HG03139 (cell line): ENCODE data around the gene HNRNPUL1.

ENCODE experiments used
- ATAC-seq: cut with Tn5 transposase; IDR thresholded peaks from one replicate; pipeline ENCODE4 v1.9.1; 2021; ENCODE audit not compliant: unreplicated experiment

HNRNPUL1 gene

DNA sequence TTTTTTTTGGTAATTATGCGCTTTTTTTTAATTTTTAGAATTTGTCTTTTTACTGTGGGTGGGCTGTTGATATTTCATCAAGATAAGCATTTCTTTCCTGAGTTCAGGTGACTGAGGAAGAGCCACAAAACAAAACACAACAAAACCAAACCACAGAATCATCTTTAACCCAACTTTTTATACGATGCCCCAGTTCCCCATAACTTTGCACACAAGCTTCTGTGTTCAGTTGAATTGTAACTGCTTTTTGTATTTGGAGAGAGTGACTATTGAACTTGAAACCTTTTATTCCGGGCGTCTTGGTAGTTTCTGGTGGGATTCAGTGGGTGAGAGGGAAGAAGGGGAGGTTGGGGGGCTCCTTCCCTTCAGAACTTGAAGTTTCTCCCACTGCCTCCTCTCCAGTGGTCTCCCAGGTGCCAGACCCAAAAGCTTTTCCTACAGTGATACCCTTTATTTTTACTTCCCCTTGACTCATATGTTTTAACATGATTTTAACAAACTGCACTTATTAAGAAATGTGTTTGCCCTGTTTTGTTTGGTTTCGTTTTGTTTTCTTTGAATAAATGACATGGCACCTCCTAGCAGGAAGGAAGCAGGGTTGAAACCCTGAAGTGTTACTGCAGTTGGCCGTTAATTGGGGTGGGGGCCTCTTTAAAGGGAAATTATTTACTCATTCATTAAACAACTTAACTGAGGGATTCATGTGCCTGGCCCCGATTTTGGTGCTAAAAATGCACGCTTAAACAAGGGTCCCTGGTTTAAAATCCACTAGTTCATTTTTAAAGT is 43.1 kb downstream of the HNRNPUL1 start:
- ATAC-seq, result no peak

DNA sequence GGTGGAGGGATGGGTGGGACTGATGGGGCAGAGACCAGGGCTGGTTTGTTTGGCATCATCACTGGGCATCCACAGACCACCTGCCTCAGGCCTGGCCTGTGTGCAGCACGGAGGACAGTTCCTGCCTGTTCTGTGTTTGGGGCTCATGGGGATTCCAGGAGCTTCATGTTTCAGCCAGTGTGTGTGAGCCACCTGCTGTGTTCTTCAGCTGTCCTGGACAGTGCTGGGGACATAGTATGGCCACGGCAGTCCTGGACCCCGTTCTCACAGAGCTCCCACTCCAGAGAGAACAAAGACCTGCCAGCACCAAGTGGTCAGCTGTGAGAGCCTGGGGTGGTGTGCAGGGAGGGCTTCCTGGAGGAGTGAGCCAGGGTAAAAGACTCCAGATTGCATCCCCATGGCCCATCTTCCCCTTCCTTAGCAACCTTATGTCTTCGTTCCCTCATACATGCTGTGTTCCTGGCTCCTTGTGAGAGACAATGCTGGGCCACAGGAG is 43.8 kb downstream of the HNRNPUL1 start:
- ATAC-seq, result no peak

DNA sequence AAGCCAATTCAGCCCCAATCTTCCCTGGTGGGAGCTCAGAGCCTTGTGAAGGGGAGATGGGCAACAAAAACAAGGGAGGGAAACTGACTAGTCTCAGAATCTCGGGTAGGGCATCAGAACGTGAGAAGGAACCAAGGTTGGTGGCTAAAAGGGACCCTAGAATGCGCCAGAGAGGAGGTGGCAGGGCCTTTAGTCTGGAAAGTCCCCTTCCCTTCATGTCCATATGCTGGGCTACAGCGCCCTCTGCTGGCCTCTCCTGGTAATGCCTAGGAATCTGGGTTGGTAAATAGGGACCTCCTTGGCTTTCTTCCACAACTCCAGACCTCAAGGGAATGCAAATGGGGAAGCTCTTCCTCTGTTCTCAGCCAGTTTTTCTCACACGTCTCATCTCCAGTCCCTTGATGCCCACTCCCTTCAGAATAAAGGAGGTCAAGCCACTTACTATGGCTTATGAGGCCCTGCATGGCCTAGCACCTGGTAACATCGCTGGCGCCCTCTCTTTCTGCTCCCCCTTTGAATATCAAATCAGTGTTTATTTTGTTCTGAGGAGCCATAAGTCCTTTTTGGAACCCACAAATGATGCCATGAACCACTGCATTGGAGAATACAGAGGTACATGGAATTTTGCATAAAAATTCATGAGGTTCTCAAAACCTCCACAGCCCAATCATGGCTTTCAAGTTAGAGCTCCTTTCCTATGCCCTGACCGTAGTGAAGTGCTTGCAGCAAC is 44.4 kb downstream of the HNRNPUL1 start:
- ATAC-seq, result no peak

DNA sequence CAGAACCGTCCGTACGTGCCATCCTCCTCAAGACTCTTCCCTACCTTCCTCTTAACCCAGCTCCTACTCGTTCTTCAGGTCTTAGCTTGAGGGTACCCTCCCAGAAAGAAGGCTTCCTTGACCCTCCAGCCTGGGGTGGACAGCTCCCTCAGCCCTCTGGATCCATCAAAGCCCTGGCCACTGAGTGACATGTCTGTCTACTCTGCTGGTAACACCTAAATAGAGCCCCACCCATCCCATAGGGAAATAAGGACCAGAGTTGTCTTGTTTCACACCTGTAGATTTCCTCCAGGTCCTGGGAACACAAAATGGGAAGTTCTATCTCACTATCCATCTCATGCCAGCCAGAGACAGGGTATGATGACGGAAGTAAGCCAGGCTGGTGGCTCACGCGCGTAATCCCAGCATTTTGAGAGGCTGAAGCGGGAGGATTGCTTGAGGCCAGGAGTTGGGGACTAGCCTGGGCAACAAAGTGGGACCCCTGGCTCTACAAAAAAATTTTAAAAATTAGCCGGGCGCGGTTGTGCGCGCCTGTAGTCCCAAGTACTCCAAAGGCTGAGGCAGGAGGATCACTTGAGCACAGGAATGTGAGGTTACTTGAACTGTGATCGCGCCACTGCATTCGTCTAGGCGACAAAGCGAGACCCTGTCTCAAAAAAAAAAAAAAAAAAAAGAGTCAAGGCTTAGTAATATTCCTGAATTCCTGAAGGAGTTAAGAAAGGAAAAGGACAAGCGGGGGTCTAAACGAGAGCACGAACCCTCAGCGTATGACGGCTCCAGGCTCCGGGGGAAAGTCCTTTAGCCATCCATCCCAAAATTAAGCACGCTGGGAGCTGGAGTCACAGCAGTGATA is 45.2 kb downstream of the HNRNPUL1 start:
- no peak for ATAC-seq

DNA sequence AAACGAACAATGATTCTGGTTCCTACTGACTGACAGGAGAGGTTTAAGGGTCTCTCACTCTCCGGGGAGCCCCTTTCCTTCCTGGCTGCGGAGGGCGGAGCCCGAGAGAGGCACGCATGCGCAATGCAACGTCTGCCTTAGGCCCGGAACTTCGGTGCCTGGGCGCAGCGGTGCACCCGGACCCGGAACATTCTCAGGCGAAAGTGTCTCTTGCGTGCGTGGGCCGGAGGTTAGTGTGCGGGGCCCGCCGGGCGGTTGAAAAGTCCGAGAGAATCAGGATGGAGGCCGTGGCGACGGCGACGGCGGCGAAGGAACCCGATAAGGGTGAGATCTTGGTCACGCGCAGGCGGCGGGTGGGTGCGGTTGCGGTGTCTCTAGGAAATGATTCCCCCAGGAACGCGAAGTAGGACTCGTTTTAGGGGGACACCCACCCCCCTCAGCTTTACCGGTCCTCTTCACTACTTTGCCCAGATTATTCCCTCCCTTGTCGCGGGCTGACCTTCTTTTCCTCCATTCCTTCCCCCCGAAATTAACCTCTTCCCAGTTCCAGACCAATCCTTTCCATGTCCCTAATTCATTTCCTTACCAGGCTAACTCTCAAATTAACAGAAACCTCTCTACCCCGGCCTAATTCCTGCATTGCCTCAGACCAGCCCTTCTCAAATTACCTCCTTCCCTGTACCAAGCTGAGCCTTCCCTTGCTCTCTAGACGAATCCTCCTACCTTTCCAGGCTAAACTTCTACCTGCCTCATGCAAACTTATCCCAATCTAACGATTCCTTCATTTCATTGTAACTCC is 46.1 kb downstream of the HNRNPUL1 start, which contains the start of gene CCDC97:
Gene CCDC97 (plus strand): TSS at position 140 of the 799 bp plus-strand sequence. CDS start 139 bp downstream, at position 279.
- peak; percentile 54 for ATAC-seq

DNA sequence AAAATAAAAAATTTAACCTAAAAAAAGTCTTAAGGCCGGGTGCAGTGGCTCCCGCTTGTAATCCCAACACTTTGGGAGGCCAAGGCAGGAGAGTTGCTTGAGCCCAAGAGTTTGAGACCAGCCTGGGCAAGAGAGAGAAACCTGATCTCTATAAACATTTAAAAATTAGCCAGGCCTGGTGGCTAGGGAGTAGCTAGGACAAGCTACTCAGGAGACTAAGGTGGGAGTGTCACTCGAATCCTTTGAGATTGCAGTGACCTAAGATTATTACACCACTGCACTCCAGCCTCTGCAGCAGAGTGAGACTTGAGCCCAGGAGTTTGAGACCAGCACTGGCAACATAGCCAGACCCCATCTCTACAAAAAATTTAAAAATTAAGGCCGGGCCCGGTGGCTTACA is 46.9 kb downstream of the HNRNPUL1 start:
- ATAC-seq, result no peak

DNA sequence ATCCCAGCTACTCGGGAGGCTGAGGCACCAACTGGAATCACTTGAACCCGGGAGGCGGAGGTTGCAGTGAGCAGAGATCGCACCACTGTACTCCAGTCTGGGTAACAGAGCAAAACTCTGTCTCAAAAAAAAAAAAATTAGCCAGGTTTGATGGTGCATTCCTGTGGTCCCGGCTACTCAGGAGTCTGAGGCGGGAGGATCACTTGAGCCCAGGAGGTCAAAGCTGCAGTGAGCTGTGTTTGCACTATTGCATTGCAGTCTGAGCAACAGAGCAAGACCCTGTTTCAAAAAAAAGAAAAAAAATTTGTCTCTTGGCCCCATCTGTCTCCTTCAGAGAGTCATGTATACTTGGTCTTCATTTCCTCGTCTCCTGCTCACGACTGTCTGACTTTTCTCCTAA is 47.4 kb downstream of the HNRNPUL1 start:
- no peak for ATAC-seq

DNA sequence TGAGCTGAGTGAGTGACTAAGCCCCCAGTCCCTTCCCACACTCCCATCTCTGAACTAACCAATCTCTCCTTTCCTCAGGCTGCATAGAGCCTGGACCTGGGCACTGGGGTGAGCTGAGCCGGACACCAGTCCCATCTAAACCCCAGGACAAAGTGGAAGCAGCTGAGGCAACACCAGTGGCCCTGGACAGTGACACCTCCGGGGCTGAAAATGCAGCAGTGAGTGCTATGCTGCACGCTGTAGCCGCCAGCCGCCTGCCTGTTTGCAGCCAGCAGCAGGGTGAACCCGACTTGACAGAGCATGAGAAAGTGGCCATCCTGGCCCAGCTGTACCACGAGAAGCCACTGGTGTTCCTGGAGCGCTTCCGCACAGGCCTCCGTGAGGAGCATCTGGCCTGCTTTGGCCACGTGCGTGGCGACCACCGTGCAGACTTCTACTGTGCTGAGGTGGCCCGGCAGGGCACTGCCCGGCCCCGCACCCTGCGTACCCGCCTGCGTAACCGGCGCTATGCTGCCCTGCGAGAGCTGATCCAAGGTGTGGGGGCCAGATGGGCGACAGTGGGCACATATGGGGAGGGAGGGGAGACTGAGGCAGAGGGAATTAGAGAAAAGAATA is 52.2 kb downstream of the HNRNPUL1 start:
- ATAC-seq, result no peak

DNA sequence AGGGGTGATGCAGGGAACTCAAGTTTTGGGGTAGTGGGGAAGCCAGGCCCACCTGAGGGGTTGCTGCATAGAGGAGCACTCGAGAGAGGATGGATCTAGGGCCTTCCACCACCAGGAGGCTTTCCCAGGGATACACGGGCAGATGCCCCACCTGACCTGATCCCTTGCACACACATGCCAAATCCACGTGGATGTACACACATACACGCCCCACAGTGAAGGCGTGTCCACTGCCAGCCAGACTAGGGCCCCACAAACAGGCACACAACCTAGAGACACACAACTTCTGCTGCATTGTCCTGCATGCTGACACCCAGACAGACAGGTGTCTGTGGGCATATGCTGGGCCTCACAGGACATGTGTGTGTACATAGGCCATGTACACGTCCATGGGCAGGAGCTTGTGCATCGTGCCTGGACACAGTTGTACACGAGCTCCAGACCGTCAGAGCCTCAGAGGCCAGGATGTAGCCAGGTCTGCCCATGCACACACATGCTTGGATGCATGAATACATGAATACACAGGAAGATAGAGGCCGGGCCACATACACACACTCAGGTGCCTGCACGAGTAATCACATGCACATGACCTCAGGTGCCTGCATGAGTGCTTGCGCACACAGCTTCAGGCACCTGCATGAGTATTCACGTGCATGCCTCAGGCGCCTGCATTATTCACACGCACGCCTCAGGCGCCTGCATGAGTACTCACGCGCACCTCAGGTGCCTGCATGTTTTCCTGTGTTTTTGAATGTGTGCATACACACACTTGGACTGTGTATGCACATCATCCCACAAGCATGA is 54.7 kb downstream of the HNRNPUL1 start:
- no peak for ATAC-seq

DNA sequence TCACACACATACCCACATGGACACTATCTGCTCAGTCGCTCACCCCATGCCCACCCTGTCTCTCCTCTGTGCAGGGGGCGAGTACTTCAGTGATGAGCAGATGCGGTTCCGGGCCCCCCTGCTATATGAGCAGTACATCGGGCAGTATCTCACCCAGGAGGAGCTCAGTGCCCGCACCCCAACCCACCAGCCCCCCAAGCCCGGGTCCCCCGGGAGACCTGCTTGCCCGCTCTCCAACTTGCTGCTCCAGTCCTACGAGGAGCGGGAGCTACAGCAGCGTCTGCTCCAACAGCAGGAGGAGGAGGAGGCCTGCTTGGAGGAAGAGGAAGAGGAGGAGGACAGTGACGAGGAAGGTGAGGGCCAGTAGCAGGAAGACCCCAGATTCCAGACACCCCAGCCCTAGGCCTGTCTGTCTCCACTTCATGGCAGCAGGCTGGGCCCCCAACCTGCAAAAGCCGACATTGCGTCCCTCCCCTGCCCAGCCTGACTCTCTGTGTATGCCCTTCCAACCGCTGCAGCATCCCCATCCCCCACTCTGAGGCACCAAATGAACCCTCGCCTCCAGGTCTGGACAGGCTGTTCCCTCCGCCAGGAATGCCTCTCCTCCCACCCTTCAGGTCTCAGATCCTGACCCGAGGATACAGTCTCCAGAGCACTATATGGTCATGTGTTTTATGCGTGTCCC is 55.5 kb downstream of the HNRNPUL1 start:
- no peak for ATAC-seq

DNA sequence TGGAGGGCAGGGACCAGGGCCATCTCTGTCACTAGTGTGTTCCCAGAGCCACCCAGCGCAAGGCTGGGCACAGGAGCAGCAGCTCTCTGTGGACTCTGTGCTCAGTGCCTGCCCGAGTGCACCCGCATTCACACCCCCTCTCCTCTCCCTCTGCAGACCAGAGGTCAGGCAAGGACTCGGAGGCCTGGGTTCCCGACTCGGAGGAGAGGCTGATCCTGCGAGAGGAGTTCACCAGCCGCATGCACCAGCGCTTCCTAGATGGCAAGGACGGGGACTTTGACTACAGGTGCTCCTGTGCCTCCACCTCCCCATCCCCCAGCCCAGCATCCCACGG is 56.0 kb downstream of the HNRNPUL1 start:
- no peak for ATAC-seq

DNA sequence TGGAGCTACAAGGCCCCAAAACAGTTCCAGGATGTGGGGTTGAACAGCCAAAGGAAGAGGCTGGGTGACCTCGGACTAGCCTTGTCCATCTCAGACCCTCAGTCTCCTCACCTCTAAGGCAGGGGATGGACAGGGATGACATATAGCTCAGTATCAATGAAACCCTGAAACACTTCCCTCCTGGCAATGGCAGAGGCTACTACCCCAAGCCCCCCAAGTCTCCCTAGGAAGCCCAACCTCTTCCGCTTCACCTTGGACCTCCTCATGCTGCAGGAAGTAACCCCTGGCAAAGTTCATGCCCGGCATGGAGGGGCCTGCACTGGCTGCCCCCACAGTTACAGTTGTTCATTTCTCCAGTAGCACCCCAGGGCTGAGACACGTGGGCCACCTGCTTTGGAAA is 56.4 kb downstream of the HNRNPUL1 start:
- no peak for ATAC-seq

DNA sequence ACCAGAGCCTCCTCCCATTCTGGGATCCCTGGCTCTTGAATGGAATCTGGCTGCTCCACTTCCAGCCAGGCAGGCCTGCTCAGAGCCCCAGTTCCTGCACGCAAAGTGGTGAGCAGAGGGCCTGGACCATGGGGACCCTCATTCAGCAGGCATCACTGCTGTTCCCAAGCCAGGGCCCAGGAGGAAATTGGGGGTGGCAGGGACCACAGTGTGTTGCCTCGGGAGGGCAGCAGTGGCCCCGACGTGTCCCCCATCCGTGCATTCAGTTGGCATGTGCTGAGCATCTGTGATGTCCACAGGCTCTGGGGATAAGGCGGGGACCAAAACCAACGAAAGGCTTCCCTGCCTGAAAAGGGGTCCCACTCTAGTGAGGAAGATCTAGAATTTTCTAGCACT is 57.0 kb downstream of the HNRNPUL1 start:
- ATAC-seq, result no peak

DNA sequence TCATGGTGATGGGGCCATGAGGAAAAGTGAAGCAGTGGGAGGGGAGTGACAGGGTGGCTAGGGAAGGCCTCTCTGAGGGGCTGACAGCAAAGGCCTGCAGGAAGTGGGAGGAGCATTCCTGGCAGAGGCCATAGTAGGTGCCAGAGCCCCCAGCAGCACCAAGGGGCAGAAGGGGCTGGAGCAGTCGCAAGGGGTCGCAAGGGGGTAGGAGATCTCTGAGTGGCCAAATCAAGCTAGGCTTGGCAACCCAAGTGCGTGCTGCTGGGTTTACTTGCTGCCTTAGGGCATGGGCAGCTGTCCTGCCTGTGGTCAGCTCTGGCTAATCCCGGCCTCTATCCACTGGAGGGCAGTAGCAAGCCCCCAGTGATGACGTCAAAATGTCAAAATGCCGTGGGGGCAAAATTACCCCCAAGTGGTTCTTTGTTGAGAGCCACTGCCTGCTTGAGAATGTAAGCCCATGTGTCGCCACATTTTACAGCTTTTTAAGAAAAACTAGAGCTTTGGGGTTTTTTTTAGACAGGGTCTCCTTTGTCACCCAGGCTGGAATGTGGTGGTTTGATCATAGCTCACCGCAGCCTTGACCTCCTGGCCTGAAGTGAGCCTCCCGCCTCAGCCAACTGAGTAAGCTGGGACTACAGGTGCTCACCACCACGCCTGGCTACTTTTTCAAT is 57.6 kb downstream of the HNRNPUL1 start:
- ATAC-seq, result no peak

DNA sequence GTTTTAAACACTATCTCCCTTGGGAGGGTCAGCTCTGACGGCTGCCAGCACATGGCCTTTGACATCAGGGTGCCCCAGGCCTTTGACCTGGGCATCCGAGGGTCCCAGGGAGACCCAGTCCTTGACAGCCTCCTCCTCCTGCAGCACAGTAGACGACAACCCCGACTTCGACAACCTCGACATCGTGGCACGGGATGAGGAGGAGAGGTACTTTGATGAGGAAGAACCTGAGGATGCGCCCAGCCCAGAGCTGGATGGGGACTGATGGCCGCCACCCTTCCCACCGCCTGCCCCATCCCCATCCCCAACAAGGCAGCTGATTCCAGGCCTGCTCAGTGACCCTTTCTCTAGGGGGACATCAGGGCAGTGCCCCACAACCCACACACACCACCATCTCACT is 58.3 kb downstream of the HNRNPUL1 start:
- no peak for ATAC-seq

DNA sequence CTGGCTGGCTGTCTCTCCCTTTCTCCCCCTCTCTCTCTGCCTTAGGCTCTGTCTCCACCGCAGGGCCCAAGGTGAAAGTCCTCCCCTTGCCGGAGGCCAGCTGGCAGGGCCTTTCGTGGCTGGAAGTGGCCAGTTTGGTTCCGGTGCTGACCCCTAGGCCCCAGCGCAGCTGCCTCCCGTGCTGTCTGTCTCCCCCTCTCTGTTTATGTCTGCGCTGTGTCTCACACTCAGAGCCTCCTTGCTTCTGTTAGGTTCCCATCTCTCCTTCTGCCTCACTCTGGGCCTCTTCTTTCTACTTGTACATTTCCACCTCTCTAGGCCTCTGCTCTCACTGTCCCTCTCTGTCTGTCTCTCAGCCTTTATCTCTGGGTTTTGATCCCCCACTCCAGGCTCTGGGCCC is 58.9 kb downstream of the HNRNPUL1 start:
- ATAC-seq, result no peak

DNA sequence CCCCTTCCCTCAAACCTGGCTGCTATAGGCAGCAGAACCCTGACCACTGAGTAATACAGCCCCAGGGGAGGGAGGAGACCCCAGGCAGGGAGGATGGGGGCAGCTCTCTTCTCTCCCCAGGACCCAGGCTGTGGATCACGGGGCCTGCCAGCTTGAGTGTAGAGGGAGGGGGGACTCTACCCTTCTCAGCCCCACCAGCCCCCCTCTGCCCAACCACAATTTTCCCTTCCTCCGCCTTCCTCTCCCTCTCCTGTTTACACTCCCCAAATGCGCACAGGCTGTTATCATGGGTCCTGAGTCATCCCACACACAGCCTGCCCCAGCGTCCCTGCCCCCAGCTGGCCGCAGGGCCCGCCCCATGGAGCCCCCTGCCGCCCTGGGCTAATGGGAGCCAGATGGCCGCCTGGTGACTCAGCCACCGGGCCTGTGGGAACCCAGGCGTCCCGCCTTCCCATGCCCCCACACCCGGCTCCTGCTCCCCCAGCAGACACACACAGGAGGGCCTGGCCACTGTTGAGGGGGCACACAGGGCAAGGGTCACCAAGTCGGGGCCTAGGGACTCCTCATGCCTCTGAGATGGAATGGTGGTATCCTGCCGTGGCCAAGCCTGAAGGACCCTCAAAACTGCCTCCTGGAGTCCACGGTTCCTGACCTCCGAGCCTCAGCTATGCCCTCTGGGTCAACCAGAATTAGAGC is 59.4 kb downstream of the HNRNPUL1 start:
- no peak for ATAC-seq

DNA sequence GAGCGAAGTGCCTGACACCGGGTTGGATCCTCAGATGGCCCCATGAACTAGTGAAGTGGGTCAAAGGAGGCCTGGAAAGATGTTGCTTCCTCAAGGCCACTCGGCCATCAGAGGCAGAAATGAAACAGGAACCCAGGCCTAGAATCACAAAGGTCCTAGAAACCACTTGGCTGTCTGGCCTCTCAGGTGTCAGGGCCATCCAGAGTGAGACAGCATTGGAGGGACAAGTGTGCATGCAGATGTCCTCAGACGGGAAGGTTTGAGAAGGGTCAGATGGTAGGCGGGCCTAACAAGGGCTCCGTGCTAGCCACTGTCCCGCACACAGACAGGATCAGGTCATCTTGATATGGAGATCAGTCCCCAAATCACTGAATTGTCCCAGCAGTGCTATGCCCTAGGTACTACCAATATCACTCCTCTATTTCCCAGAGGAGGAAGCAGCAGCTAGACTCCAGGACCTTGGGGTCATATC is 60.1 kb downstream of the HNRNPUL1 start:
- no peak for ATAC-seq
